Measurements from ENCODE around the gene LCP1.

The LCP1 gene

GRCh38 chr13:46082324-46082723, 99.7 kb downstream of the LCP1 start:
- no peak for ATAC-seq (ENCODE audit: insufficient read depth, low read depth)
- H3K27ac ChIP-seq (ENCODE audit: low read length), result no peak overlapping the region

GRCh38 chr13:46079770-46080169, 102.2 kb downstream of the LCP1 start:
- TF ChIP-seq CTCF (IDR thresholded peaks at IDR 0.05; ENCODE audit: borderline replicate concordance, extremely low read depth, low read length, poor library complexity, severe bottlenecking) (no peak), EZH2 (IDR thresholded peaks at IDR 0.05; ENCODE audit: borderline replicate concordance, low read depth, low read length, severe bottlenecking) (no peak)
- H3K4me3 ChIP-seq (ENCODE audit: low read depth in 1 of 2, low read length in 2 of 2), result no peak overlapping the region
- peaks cover 16% of the 10 kb centered on the region for H3K4me1 ChIP-seq (ENCODE audit: insufficient read depth, low read length)
- no peaks in the 10 kb centered on the region for H3K9me3 ChIP-seq (ENCODE audit: insufficient read depth, low read length, severe bottlenecking)
- H3K27me3 ChIP-seq (ENCODE audit: insufficient read depth, low read length, poor library complexity), result no peaks in the 10 kb centered on the region
- no peaks in the 10 kb centered on the region for H3K36me3 ChIP-seq (ENCODE audit: insufficient read depth, low read length)
- 0 out of 2 replicates have a peak overlapping the region, but pooled peaks have one; percentile 5 for H3K9ac ChIP-seq (ENCODE audit: low read depth, low read length)
- peak overlapping the region; percentile 65 for H3K27ac ChIP-seq (ENCODE audit: low read length)
- peak; percentile 32 for DNase-seq
- no peaks in the 10 kb centered on the region for H4K20me1 ChIP-seq (ENCODE audit: insufficient read depth, low read length)
- peak overlapping the region; percentile 52; the same call in 1 of the 2 replicates for H2AFZ ChIP-seq (ENCODE audit: low read depth, low read length)
- H3K79me2 ChIP-seq (ENCODE audit: insufficient read depth, low read length), result no peaks in the 10 kb centered on the region
- peak; percentile 89 for ATAC-seq (ENCODE audit: insufficient read depth, low read depth)
- H3K4me2 ChIP-seq (ENCODE audit: insufficient read depth, low read length), result peak overlapping the region; percentile 35; the same call in 1 of the 2 replicates

More at GRCh38 chr13:46082324-46082723, 99.7 kb downstream of the LCP1 start:
- no peak for DNase-seq
- Histone ChIP-seq H3K36me3 (ENCODE audit: insufficient read depth, low read length) (no peaks in the 10 kb centered on the region), H3K4me3 (ENCODE audit: low read depth in 1 of 2, low read length in 2 of 2) (no peak overlapping the region), H3K79me2 (ENCODE audit: insufficient read depth, low read length) (no peaks in the 10 kb centered on the region), H3K9ac (ENCODE audit: low read depth, low read length) (no peak overlapping the region), H4K20me1 (ENCODE audit: insufficient read depth, low read length) (no peaks in the 10 kb centered on the region), H3K4me1 (ENCODE audit: insufficient read depth, low read length) (peaks cover 16% of the 10 kb centered on the region), H3K9me3 (ENCODE audit: insufficient read depth, low read length, severe bottlenecking) (no peaks in the 10 kb centered on the region), H3K27me3 (ENCODE audit: insufficient read depth, low read length, poor library complexity) (no peaks in the 10 kb centered on the region), H2AFZ (ENCODE audit: low read depth, low read length) (no peak overlapping the region), H3K4me2 (ENCODE audit: insufficient read depth, low read length) (no peak overlapping the region)
- TF ChIP-seq EZH2 (IDR thresholded peaks at IDR 0.05; ENCODE audit: borderline replicate concordance, low read depth, low read length, severe bottlenecking) (no peak), CTCF (IDR thresholded peaks at IDR 0.05; ENCODE audit: borderline replicate concordance, extremely low read depth, low read length, poor library complexity, severe bottlenecking) (no peak)

GRCh38 chr13:46077265-46077664, 104.7 kb downstream of the LCP1 start:
- H3K4me3 ChIP-seq (ENCODE audit: low read depth in 1 of 2, low read length in 2 of 2), result no peak overlapping the region
- no peaks in the 10 kb centered on the region for H3K9me3 ChIP-seq (ENCODE audit: insufficient read depth, low read length, severe bottlenecking)
- H4K20me1 ChIP-seq (ENCODE audit: insufficient read depth, low read length), result no peaks in the 10 kb centered on the region
- no peak for TF ChIP-seq CTCF (IDR thresholded peaks at IDR 0.05; ENCODE audit: borderline replicate concordance, extremely low read depth, low read length, poor library complexity, severe bottlenecking)
- no peak for TF ChIP-seq EZH2 (IDR thresholded peaks at IDR 0.05; ENCODE audit: borderline replicate concordance, low read depth, low read length, severe bottlenecking)
- no peak overlapping the region for H2AFZ ChIP-seq (ENCODE audit: low read depth, low read length)
- no peaks in the 10 kb centered on the region for H3K27me3 ChIP-seq (ENCODE audit: insufficient read depth, low read length, poor library complexity)
- no peak overlapping the region for H3K4me2 ChIP-seq (ENCODE audit: insufficient read depth, low read length)
- no peaks in the 10 kb centered on the region for H3K36me3 ChIP-seq (ENCODE audit: insufficient read depth, low read length)
- ATAC-seq (ENCODE audit: insufficient read depth, low read depth) (no peak), DNase-seq (no peak)
- no peaks in the 10 kb centered on the region for H3K79me2 ChIP-seq (ENCODE audit: insufficient read depth, low read length)
- H3K4me1 ChIP-seq (ENCODE audit: insufficient read depth, low read length), result peaks cover 16% of the 10 kb centered on the region
- H3K27ac ChIP-seq (ENCODE audit: low read length), result no peak overlapping the region
- no peak overlapping the region for H3K9ac ChIP-seq (ENCODE audit: low read depth, low read length)

GRCh38 chr13:46076827-46077226, 105.2 kb downstream of the LCP1 start:
- no peak for ATAC-seq (ENCODE audit: insufficient read depth, low read depth)
- no peak overlapping the region for H3K27ac ChIP-seq (ENCODE audit: low read length)
- H3K27me3 ChIP-seq (ENCODE audit: insufficient read depth, low read length, poor library complexity), result no peaks in the 10 kb centered on the region
- no peaks in the 10 kb centered on the region for H3K36me3 ChIP-seq (ENCODE audit: insufficient read depth, low read length)
- no peak for TF ChIP-seq CTCF (IDR thresholded peaks at IDR 0.05; ENCODE audit: borderline replicate concordance, extremely low read depth, low read length, poor library complexity, severe bottlenecking)
- TF ChIP-seq EZH2 (IDR thresholded peaks at IDR 0.05; ENCODE audit: borderline replicate concordance, low read depth, low read length, severe bottlenecking), result no peak
- no peak overlapping the region for H3K4me3 ChIP-seq (ENCODE audit: low read depth in 1 of 2, low read length in 2 of 2)
- H2AFZ ChIP-seq (ENCODE audit: low read depth, low read length), result no peak overlapping the region
- no peaks in the 10 kb centered on the region for H4K20me1 ChIP-seq (ENCODE audit: insufficient read depth, low read length)
- peaks cover 16% of the 10 kb centered on the region for H3K4me1 ChIP-seq (ENCODE audit: insufficient read depth, low read length)
- no peak overlapping the region for H3K9ac ChIP-seq (ENCODE audit: low read depth, low read length)
- H3K79me2 ChIP-seq (ENCODE audit: insufficient read depth, low read length), result no peaks in the 10 kb centered on the region
- no peak overlapping the region for H3K4me2 ChIP-seq (ENCODE audit: insufficient read depth, low read length)
- DNase-seq, result no peak
- H3K9me3 ChIP-seq (ENCODE audit: insufficient read depth, low read length, severe bottlenecking), result no peaks in the 10 kb centered on the region

All from DND-41 (cell line).